Ovary (tissue), 9 donors: Measurements from ENCODE around the gene PGF. TPM values are rescaled to one million over a fixed set of nuclear protein-coding genes. Genes with fewer than 3 reads are reported as not detected.

Experiments
- DNase-seq, 5 donors: peaks; one replicate each; pipeline ENCODE4 v3.0.0-alpha.2; 2019 to 2020
- H3K27ac ChIP-seq, 2 donors: fragments of 200-600 bp; one replicate each; pipeline versions ENCODE4 v1.5.1 to v1.8.0; 2019 to 2022
- H3K27me3 ChIP-seq: fragments of 200-600 bp; one replicate; pipeline ENCODE4 v1.8.0; 2022
- H3K36me3 ChIP-seq: fragments of 200-600 bp; sonication (generic); one replicate; pipeline ENCODE4 v1.5.1; 2019
- H3K4me1 ChIP-seq: one replicate; pipeline ENCODE4 v1.8.1; 2013; ENCODE audit warnings: mild to moderate bottlenecking, moderate library complexity; ENCODE audit not compliant: insufficient read depth
- H3K4me3 ChIP-seq: fragments of 200-600 bp; sonication (generic); one replicate; pipeline ENCODE4 v1.5.1; 2017
- H3K9me3 ChIP-seq, 2 donors: fragments of 200-600 bp in 1 of 2; sonication (generic) in 1 of 2; one replicate each; pipeline versions ENCODE4 v1.5.1 to v1.8.1; 2013 to 2019; ENCODE audit warnings: mild to moderate bottlenecking in 1 of 2, moderate library complexity in 1 of 2
- EP300 ChIP-seq: sonication (generic); formaldehyde crosslinking; IDR thresholded peaks from one replicate; pipeline ENCODE4 v1.6.1; 2017; ENCODE audit warnings: antibody characterized with exemption
- POLR2A ChIP-seq: fragments of 450-650 bp; IDR thresholded peaks from one replicate; pipeline ENCODE4 v1.6.1; 2017; ENCODE audit warnings: antibody characterized with exemption, mild to moderate bottlenecking, moderate library complexity
- WGBS, 3 donors: extraction: QIAGEN DNeasy Blood & Tissue Kit in 1 of 3; methylation state at CpG; one replicate each; pipeline versions ENCODE4 v1.1.5 to v1.1.7; 2013 to 2017; 5-methylcytosine and 5-hydroxymethylcytosine counted together
- intact Hi-C, 4 donors: fragments of 100-400 bp; cut with DNase I; formaldehyde crosslinking; loops; one replicate each; pipeline versions ENCODE4 v1.11.0 to v1.15.1; 2022 to 2023
- polyA plus RNA-seq, 2 donors: library from polyadenylated mRNA; stranded (reverse); fragments of 200-250 nt in 1 of 2; fragments of 350-450 nt in 1 of 2; fragmentation: Illumina TruSeq in 1 of 2; extraction: RNeasy Lipid Tissue Mini Kit (QIAGEN cat#74804) in 1 of 2; gene quantifications; one replicate each; pipeline ENCODE4 v1.2.3, GENCODE V29; 2013 to 2014
- total RNA-seq, 7 donors: library from RNA; depleted of rRNA in 2 of 7; stranded (reverse); fragments of >200 nt in 2 of 7; fragmentation: NEBNext Ultra II Directional in 3 of 7; extraction: Animal tissue kit (Norgen Biotek cat#: 25700) in 3 of 7; gene quantifications; one replicate each; pipeline versions ENCODE4 v1.1.0 to v1.2.4, GENCODE V29; 2016 to 2023
- TF ChIP-seq, protein P1 (sequence below), 3 donors: fragments of 450-650 bp in 2 of 3; fragments of 200-600 bp in 1 of 3; IDR thresholded peaks; one replicate each; pipeline versions ENCODE4 v1.5.1 to v1.8.0; 2016 to 2022; ENCODE audit warnings: antibody characterized with exemption in 3 of 3, mild to moderate bottlenecking in 1 of 3
- donor health status: DM: no; HTN: no; CAD: no; lungs with moderate emphysema.
- donor health status: DM: no; HTN: no; CAD: no.
- donor health status: Bipolar disorder and iron deficiency.
- donor health status: DM: yes; HTN: yes; CAD: no.
- donor health status: DM: no; HTN: no; CAD: no.
- donor health status: DM: yes; HTN: yes; CAD: no.

The PGF gene
- total and polyA plus RNA-seq, 9 donors, result 1.8 to 14.0 (median 4.2) TPM; not detected in 1

DNA sequence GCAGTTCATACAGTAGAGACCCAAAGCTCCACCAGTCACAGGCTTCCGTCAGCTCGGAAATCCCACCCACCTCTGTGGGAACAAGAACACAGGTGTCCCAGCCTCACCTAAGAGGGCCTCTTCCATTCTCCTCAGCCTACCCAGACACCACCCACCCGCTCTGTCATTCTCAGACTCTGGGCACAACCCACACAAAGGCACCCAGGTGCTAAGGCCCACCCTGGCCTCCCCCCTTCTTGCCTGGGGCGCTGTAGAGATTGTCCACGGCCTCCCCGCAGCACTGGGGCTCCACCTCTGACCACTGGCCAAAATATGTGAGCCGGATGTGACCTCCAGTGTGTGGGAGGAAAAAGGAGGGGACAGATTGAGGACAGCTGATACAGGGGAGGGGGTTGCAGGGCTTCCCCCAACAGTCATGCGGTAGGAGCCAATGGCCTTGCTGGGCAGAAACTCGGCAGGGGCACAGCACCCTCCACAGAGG is 46.5 kb downstream of the PGF start:
- no peaks in the 10 kb centered on the region for H3K36me3 ChIP-seq
- TF ChIP-seq POLR2A (no peak), EP300 (no peak)
- TF ChIP-seq, protein P1, sequence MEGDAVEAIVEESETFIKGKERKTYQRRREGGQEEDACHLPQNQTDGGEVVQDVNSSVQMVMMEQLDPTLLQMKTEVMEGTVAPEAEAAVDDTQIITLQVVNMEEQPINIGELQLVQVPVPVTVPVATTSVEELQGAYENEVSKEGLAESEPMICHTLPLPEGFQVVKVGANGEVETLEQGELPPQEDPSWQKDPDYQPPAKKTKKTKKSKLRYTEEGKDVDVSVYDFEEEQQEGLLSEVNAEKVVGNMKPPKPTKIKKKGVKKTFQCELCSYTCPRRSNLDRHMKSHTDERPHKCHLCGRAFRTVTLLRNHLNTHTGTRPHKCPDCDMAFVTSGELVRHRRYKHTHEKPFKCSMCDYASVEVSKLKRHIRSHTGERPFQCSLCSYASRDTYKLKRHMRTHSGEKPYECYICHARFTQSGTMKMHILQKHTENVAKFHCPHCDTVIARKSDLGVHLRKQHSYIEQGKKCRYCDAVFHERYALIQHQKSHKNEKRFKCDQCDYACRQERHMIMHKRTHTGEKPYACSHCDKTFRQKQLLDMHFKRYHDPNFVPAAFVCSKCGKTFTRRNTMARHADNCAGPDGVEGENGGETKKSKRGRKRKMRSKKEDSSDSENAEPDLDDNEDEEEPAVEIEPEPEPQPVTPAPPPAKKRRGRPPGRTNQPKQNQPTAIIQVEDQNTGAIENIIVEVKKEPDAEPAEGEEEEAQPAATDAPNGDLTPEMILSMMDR (IDR thresholded peaks at IDR 0.05), result no peak
- no peaks in the 10 kb centered on the region for H3K27me3 ChIP-seq
- no peak overlapping the region for H3K27ac ChIP-seq
- peak in 1 of 5 donors; percentile 16 for DNase-seq
- intact Hi-C loops, result loop anchor here in 1 of 4 donors (5.0 to 10.0 kb wide), 2 partner anchors 47 to 544 kb away; no protein-coding TSS in a partner anchor
- no peak overlapping the region for H3K4me3 ChIP-seq
- WGBS, 3 donors, result 61 to 68% (median 63%) methylated on average over 9 of the region's 9 CpGs
- H3K4me1 ChIP-seq, result no peaks in the 10 kb centered on the region
- no peaks in the 10 kb centered on the region for H3K9me3 ChIP-seq

DNA sequence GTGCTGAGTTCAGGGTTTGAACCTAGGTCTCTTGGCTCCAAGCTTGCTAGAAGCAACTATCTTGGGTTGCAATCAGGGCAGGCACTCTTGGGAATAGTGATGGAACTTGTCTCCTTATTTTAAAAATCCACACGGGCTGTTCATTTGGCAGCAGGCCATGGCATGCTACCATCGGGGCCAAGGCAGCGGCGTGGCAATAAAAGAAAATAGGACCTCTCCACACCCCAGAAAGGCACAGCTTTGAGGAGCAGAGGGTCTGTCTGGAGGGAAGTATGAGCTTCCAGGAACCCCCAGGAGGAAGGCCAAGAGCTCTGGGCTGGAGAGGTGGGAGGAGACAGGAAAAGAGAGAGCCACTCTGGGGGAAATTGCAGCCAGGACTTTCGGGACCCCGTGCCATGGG is 47.7 kb downstream of the PGF start:
- Histone ChIP-seq H3K4me1 (no peaks in the 10 kb centered on the region), H3K36me3 (no peaks in the 10 kb centered on the region), H3K9me3 (no peaks in the 10 kb centered on the region), H3K27me3 (no peaks in the 10 kb centered on the region), H3K27ac (no peak overlapping the region), H3K4me3 (no peak overlapping the region)
- 16 to 19% (median 17%) methylated on average over 6 of the region's 6 CpGs for WGBS, 3 donors
- intact Hi-C loops, result loop anchor here in 1 of 4 donors (5.0 to 10.0 kb wide), 2 partner anchors 45 to 543 kb away; no protein-coding TSS in a partner anchor
- TF ChIP-seq EP300 (no peak), POLR2A (no peak)
- TF ChIP-seq, protein P1 (IDR thresholded peaks at IDR 0.05), result no peak
- peak in 2 of 5 donors; percentile 28 to 30 for DNase-seq

DNA sequence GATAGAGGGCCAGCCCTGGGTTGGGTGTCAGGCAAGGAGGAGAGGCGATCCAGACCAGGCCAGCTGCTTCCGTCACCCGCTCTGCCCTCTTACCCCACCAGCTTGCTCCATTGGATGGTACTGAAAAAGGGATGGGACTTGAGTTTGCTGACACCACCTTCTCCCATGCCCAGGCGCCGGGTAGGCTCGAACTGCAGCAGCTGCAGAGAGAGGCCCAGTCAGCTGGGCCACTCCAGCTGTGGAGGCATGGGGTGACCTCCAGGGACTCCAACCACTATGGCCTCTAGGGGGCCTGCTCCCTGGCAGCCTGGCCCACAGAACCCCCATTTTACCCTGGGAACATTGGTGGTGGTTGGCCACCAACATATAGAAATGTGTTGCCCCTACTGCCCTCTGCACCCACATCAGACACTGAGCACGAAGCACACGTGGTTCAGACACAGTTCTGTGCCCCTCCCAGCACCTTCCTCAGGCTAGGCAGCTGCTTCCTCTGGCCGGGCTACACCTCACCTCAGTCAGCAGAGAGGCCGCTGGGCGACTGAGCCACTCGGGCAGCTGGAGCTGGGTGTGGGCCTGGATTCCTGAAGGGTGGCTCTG is 48.4 kb downstream of the PGF start:
- Histone ChIP-seq H3K9me3 (no peaks in the 10 kb centered on the region), H3K27me3 (no peaks in the 10 kb centered on the region), H3K4me3 (no peak overlapping the region), H3K4me1 (no peaks in the 10 kb centered on the region), H3K27ac (no peak overlapping the region), H3K36me3 (no peaks in the 10 kb centered on the region)
- no peak for DNase-seq
- TF ChIP-seq EP300 (no peak), POLR2A (no peak)
- TF ChIP-seq, protein P1 (IDR thresholded peaks at IDR 0.05), result no peak
- intact Hi-C loops, result loop anchor here in 1 of 4 donors (5.0 to 10.0 kb wide), 2 partner anchors 45 to 542 kb away; no protein-coding TSS in a partner anchor
- WGBS, 3 donors, result 80 to 83% (median 81%) methylated on average over 12 of the region's 12 CpGs

DNA sequence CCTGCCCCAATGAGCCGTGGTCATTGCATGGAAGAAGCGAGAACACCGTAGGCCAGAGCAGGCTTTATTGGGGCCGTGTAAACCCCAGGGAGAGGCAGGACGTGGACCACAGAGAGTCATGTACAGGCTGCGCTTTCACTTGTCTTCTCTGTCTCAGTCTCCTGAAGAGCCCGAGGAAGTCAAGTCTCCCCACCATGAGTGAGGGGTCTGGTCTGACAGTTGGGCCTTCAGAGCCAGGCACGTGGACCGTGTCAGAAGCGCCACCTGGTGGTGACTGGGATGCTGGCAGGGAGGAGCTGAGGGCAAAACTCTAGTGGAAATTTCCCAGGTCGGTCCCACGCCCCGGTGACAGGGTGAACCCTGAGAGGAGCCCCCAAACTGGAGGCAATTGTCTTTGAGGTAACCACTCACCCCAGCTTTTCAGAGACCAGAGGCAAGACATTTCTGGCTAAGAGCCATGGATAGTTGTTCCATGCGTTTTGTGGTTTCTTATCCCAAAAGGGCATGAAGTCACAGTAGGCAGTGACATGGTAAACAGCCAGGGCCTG is 49.7 kb downstream of the PGF start:
- H3K9me3 ChIP-seq, result no peaks in the 10 kb centered on the region
- H3K27ac ChIP-seq, result no peak overlapping the region
- TF ChIP-seq POLR2A, result no peak
- TF ChIP-seq, protein P1 (IDR thresholded peaks at IDR 0.05), result peak; percentile 70 to 87 (median 77)
- no peaks in the 10 kb centered on the region for H3K4me1 ChIP-seq
- peak; percentile 70 to 84 (median 81) for DNase-seq
- intact Hi-C loops, result loop anchor here in 1 of 4 donors (5.0 to 10.0 kb wide), 2 partner anchors 43 to 541 kb away; no protein-coding TSS in a partner anchor
- 43 to 45% (median 45%) methylated on average over 14 of the region's 14 CpGs for WGBS, 3 donors
- no peak overlapping the region for H3K4me3 ChIP-seq
- H3K27me3 ChIP-seq, result no peaks in the 10 kb centered on the region
- H3K36me3 ChIP-seq, result no peaks in the 10 kb centered on the region
